Spleen (tissue), 11 donors: ENCODE data around the gene KLHDC8B. TPM values are rescaled to one million over a fixed set of nuclear protein-coding genes. Genes with fewer than 3 reads are reported as not detected.

Source experiments
- DNase-seq: peaks from one replicate; pipeline ENCODE4 v3.0.0-alpha.2; 2020
- H3K27ac ChIP-seq, 8 donors: fragments of 200-600 bp; sonication (generic) in 7 of 8; 1 replicate in 4 of 8; 2 replicates in 4 of 8; pipeline versions ENCODE4 v1.5.0 to v1.8.0; 2016 to 2021; ENCODE audit warnings: inconsistent platforms in 4 of 8, mild to moderate bottlenecking in 4 of 8, moderate library complexity in 1 of 8
- H3K27me3 ChIP-seq, 7 donors: fragments of 200-600 bp; sonication (generic) in 6 of 7; replicated peaks in 1 of 7; 1 replicate in 4 of 7; 2 replicates in 3 of 7; pipeline versions ENCODE4 v1.5.0 to v1.8.0; 2016 to 2021; ENCODE audit warnings: inconsistent platforms in 3 of 7, mild to moderate bottlenecking in 1 of 7
- H3K36me3 ChIP-seq, 6 donors: fragments of 200-600 bp; sonication (generic) in 5 of 6; 1 replicate in 4 of 6; 2 replicates in 2 of 6; pipeline versions ENCODE4 v1.5.0 to v1.8.0; 2016 to 2021; ENCODE audit warnings: inconsistent platforms in 2 of 6
- H3K4me1 ChIP-seq, 6 donors: fragments of 200-600 bp; sonication (generic) in 5 of 6; 1 replicate in 3 of 6; 2 replicates in 3 of 6; pipeline versions ENCODE4 v1.5.0 to v1.8.0; 2016 to 2021; ENCODE audit warnings: inconsistent platforms in 3 of 6
- H3K4me3 ChIP-seq, 8 donors: fragments of 200-600 bp; sonication (generic) in 7 of 8; 1 replicate in 4 of 8; 2 replicates in 4 of 8; pipeline versions ENCODE4 v1.5.0 to v1.8.0; 2016 to 2021; ENCODE audit warnings: inconsistent platforms in 4 of 8, mild to moderate bottlenecking in 4 of 8, moderate library complexity in 2 of 8
- H3K9me3 ChIP-seq, 8 donors: fragments of 200-600 bp; sonication (generic) in 7 of 8; 1 replicate in 4 of 8; 2 replicates in 4 of 8; pipeline versions ENCODE4 v1.5.0 to v1.8.0; 2016 to 2021; ENCODE audit warnings: inconsistent platforms in 4 of 8
- POLR2A ChIP-seq, 3 donors: fragments of 450-650 bp; IDR thresholded peaks; one replicate each; pipeline ENCODE4 v1.5.1; 2017; ENCODE audit warnings: antibody characterized with exemption in 3 of 3, mild to moderate bottlenecking in 1 of 3
- POLR2AphosphoS5 ChIP-seq, 3 donors: sonication (generic); formaldehyde crosslinking; IDR thresholded peaks; one replicate each; pipeline ENCODE4 v1.5.1; 2017; ENCODE audit warnings: antibody characterized with exemption in 3 of 3
- WGBS, 5 donors: extraction: QIAGEN DNeasy Blood & Tissue Kit in 3 of 5; methylation state at CpG; one replicate each; pipeline versions ENCODE4 v1.1.5 to v1.1.7; 2013 to 2018; 5-methylcytosine and 5-hydroxymethylcytosine counted together
- intact Hi-C: fragments of 100-400 bp; cut with DNase I; formaldehyde crosslinking; loops from one replicate; pipeline ENCODE4 v1.15.0; 2023; ENCODE audit warnings: low total_unique reads
- polyA plus RNA-seq, 3 donors: library from polyadenylated mRNA; stranded (reverse); fragments of 200-250 nt; gene quantifications; one replicate each; pipeline ENCODE4 v1.2.1, GENCODE V29; 2013
- total RNA-seq, 7 donors: library from RNA; depleted of rRNA in 3 of 7; stranded (reverse); fragments of >200 nt in 3 of 7; fragmentation: NEBNext Ultra II Directional in 4 of 7; extraction: Animal tissue kit (Norgen Biotek cat#: 25700) in 4 of 7; gene quantifications; one replicate each; pipeline versions ENCODE4 v1.1.0 to v1.2.1, GENCODE V29; 2016 to 2021
- TF ChIP-seq, protein P1 (sequence below), 11 experiments: fragments of 200-600 bp in 7 of 11; fragments of 450-650 bp in 4 of 11; sonication (generic) in 4 of 11; IDR thresholded peaks in 8 of 11; conservative IDR thresholded peaks in 3 of 11; 1 replicate in 7 of 11; 2 replicates in 4 of 11; pipeline versions ENCODE4 v1.4.0 to v1.8.0; 2016 to 2021; ENCODE audit warnings: antibody characterized with exemption in 11 of 11, inconsistent platforms in 4 of 11, mild to moderate bottlenecking in 1 of 11
- donor health status: healthy with polysubstance abuse.
- donor health status: DM: no; HTN: no; CAD: no; lungs with moderate emphysema.
- donor health status: DM: no; HTN: no; CAD: no.
- donor health status: Bipolar disorder and iron deficiency.
- donor health status: healthy.
- donor health status: DM: no; HTN: no; CAD: no.
- donor health status: DM: yes; HTN: yes; CAD: no.

The KLHDC8B gene
- total and polyA plus RNA-seq, 10 donors = 10.5 to 29.2 (median 21.4) TPM

GRCh38 chr3:49191741-49192140 is 20.3 kb downstream of the KLHDC8B start:
- intact Hi-C loops = no loop called here
- H3K9me3 ChIP-seq = no peaks in the 10 kb centered on the region
- H3K36me3 ChIP-seq = no peaks in the 10 kb centered on the region
- TF ChIP-seq POLR2A (IDR thresholded peaks at IDR 0.05) (no peak), POLR2AphosphoS5 (IDR thresholded peaks at IDR 0.05) (no peak)
- TF ChIP-seq, protein P1, sequence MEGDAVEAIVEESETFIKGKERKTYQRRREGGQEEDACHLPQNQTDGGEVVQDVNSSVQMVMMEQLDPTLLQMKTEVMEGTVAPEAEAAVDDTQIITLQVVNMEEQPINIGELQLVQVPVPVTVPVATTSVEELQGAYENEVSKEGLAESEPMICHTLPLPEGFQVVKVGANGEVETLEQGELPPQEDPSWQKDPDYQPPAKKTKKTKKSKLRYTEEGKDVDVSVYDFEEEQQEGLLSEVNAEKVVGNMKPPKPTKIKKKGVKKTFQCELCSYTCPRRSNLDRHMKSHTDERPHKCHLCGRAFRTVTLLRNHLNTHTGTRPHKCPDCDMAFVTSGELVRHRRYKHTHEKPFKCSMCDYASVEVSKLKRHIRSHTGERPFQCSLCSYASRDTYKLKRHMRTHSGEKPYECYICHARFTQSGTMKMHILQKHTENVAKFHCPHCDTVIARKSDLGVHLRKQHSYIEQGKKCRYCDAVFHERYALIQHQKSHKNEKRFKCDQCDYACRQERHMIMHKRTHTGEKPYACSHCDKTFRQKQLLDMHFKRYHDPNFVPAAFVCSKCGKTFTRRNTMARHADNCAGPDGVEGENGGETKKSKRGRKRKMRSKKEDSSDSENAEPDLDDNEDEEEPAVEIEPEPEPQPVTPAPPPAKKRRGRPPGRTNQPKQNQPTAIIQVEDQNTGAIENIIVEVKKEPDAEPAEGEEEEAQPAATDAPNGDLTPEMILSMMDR (IDR thresholded peaks at IDR 0.05 in 8 of 11, conservative IDR thresholded peaks at IDR 0.05 in 3 of 11) = no peak
- peaks cover 0 to 4% (median 0%) of the 10 kb centered on the region in 7 donors for H3K27me3 ChIP-seq
- no peak for DNase-seq
- no peak overlapping the region for H3K4me3 ChIP-seq
- H3K27ac ChIP-seq = no peak overlapping the region
- WGBS, 5 donors = 85 to 97% (median 91%) methylated on average over 1 of the region's 1 CpG
- no peaks in the 10 kb centered on the region for H3K4me1 ChIP-seq

DNA sequence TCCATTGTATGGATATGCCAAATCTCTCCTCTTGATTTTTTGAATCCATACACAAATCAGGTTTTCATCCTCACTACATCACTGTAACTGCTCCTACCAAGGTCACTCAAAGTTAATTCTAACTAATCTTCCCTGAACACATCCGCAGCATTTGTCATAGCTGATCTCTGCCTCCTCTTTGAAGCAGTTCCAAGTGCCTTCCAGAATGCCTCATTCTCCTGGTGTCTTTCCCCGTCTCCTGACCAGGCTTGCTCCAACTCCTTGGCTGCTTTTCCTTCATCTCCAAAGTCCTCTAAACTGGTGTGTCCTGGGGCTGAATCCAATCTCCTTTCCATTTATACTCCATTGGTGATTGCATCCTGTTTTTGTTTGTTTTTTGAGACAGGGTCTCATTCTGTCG is 26.8 kb downstream of the KLHDC8B start:
- intact Hi-C loops = no loop called here
- TF ChIP-seq POLR2A (IDR thresholded peaks at IDR 0.05) (no peak), POLR2AphosphoS5 (IDR thresholded peaks at IDR 0.05) (no peak)
- TF ChIP-seq, protein P1 (IDR thresholded peaks at IDR 0.05 in 8 of 11, conservative IDR thresholded peaks at IDR 0.05 in 3 of 11) = no peak
- H3K27ac ChIP-seq = no peak overlapping the region
- WGBS, 5 donors = 88 to 94% (median 92%) methylated on average over 3 of the region's 3 CpGs
- H3K27me3 ChIP-seq = peaks cover 0 to 16% (median 0%) of the 10 kb centered on the region in 7 donors
- H3K4me3 ChIP-seq = no peak overlapping the region
- no peaks in the 10 kb centered on the region for H3K36me3 ChIP-seq
- H3K9me3 ChIP-seq = no peaks in the 10 kb centered on the region
- no peak for DNase-seq
- H3K4me1 ChIP-seq = no peaks in the 10 kb centered on the region

DNA sequence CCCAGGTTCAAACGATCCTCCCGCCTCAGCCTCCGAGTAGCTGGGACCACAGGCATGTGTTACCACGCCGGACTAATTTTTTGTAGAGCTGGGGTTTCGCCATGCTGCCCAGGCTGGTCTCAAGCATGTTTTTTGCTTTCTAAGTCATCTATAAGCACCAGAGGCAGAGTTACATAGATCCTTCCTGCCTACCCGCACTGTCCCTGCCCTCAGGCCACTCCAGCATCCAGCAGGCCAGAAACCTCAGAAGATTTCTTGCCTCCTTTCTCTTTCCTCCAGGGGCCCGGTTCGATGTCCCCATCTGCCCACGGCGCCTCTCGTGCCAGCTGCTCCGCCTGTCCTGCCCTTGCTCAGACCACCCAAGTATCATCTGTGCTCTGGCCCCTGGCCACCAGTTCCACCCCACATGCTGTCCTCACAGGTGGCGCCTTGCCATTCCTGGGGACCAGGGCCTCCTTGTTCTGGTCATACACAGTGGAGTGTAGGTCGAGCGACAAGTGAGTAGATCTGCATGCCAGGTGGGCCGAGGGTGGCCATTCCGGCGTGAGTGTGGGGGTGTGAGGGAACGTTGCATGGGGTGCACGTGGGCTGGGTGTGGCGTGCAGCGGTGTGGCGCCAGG is 27.3 kb downstream of the KLHDC8B start:
- no peak for DNase-seq
- 78 to 92% (median 87%) methylated on average over 23 to 24 of the region's 24 CpGs for WGBS, 5 donors
- H3K27ac ChIP-seq = peak overlapping the region in 2 of 8 donors; percentile 62 to 70
- H3K4me3 ChIP-seq = peak overlapping the region in 4 of 8 donors; percentile 11 to 60 (median 40)
- intact Hi-C loops = no loop called here
- TF ChIP-seq POLR2A (IDR thresholded peaks at IDR 0.05) (no peak), POLR2AphosphoS5 (IDR thresholded peaks at IDR 0.05) (no peak)
- TF ChIP-seq, protein P1 (IDR thresholded peaks at IDR 0.05 in 8 of 11, conservative IDR thresholded peaks at IDR 0.05 in 3 of 11) = no peak
- H3K4me1 ChIP-seq = no peaks in the 10 kb centered on the region
- no peaks in the 10 kb centered on the region for H3K36me3 ChIP-seq
- peaks cover 0 to 16% (median 0%) of the 10 kb centered on the region in 7 donors for H3K27me3 ChIP-seq
- H3K9me3 ChIP-seq = no peaks in the 10 kb centered on the region

DNA sequence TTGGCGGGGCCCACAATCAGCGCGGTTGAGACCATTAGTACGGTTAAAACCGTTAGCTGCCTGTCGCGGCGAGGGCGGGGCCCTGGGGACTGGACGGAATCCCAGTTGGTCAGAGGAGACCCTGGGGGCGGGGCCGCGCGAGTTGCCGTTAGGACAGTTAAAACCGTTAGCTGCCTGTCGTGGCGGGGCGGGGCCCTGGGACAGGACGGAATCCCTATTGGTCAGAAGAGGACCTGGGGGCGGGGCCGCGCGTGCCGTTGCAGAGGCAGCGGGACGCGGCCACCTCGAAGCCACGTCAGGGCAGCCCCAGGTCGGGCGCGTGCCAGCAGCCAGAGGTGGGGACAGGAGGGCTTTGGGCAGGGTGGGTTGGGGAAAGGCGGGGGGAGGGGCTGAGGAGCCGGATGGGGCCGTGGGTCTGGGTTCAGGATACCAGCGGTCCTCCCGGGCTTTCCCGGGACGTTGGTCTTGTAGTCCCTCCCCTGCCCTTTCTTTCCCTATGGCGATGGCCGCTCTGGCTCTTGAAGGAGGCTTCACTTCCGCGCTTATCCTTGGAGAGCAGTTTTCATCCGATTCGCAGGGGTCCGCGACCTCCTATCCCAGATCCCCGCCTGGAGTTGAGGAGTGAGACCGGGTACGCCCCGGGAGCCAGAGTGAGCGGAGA is 28.0 kb downstream of the KLHDC8B start:
- intact Hi-C loops = no loop called here
- TF ChIP-seq POLR2AphosphoS5 (IDR thresholded peaks at IDR 0.05) (peak; percentile 41 to 88 (median 50)), POLR2A (IDR thresholded peaks at IDR 0.05) (no peak)
- TF ChIP-seq, protein P1 (IDR thresholded peaks at IDR 0.05 in 8 of 11, conservative IDR thresholded peaks at IDR 0.05 in 3 of 11) = no peak
- 36 to 72% (median 46%) methylated on average over 35 to 53 of the region's 53 CpGs for WGBS, 5 donors
- Histone ChIP-seq H3K9me3 (no peaks in the 10 kb centered on the region), H3K36me3 (no peaks in the 10 kb centered on the region), H3K4me3 (peak overlapping the region; percentile 4 to 60 (median 24)), H3K4me1 (no peaks in the 10 kb centered on the region), H3K27ac (peak overlapping the region in 3 of 8 donors; percentile 60 to 70 (median 62)), H3K27me3 (peaks cover 0 to 16% (median 0%) of the 10 kb centered on the region in 7 donors)
- peak; percentile 85 for DNase-seq
